A673 (cell line): ENCODE results near the gene FZD1. TPM values are rescaled to one million over a fixed set of nuclear protein-coding genes. Genes with fewer than 3 reads are reported as not detected.

ENCODE experiments used
- BruUV-seq: library from RNA; stranded (reverse); fragments of 400-500 nt; replicated peaks from 2 replicates; lab custom pipeline; 2021; lab: Mats Ljungman, UMichigan
- CTCF ChIA-PET: fragments of 300-600 bp; sonication (Branson Sonifier 250); formaldehyde crosslinking; loops from one replicate; lab custom pipeline; 2022; ENCODE audit warnings: antibody characterized with exemption; lab: Charles Lee
- POLR2A ChIA-PET: fragments of 300-600 bp; sonication (Branson Sonifier 250); formaldehyde crosslinking; loops from one replicate; lab custom pipeline; 2022; ENCODE audit warnings: antibody characterized with exemption; ENCODE audit not compliant: low non-redundant PET; lab: Charles Lee
- DNase-seq: peaks from one replicate; pipeline ENCODE4 v3.0.0-alpha.2; 2015; ENCODE audit warnings: low spot score
- H3K27ac ChIP-seq: fragments of 200-600 bp; sonication (generic); 2 replicates; pipeline ENCODE4 v1.5.1; 2016; ENCODE audit warnings: mixed run types, low read depth, mild to moderate bottlenecking, mixed read lengths, antibody characterized with exemption, low read length; ENCODE audit not compliant: poor library complexity, severe bottlenecking
- H3K27me3 ChIP-seq: fragments of 200-600 bp; sonication (generic); replicated peaks from 2 replicates; pipeline ENCODE4 v1.6.1; 2017; ENCODE audit warnings: mixed run types, low read depth, mild to moderate bottlenecking, mixed read lengths, antibody characterized with exemption, low read length; ENCODE audit not compliant: insufficient read depth, poor library complexity
- H3K36me3 ChIP-seq: fragments of 200-600 bp; sonication (generic); 2 replicates; pipeline ENCODE4 v1.6.1; 2016; ENCODE audit warnings: mixed run types, mild to moderate bottlenecking, mixed read lengths, antibody characterized with exemption, low read length; ENCODE audit not compliant: insufficient read depth, poor library complexity, severe bottlenecking
- H3K4me1 ChIP-seq: fragments of 200-600 bp; sonication (generic); 2 replicates; pipeline ENCODE4 v1.6.1; 2017; ENCODE audit warnings: mixed run types, mild to moderate bottlenecking, mixed read lengths, antibody characterized with exemption, low read length; ENCODE audit not compliant: insufficient read depth, poor library complexity, severe bottlenecking
- H3K4me3 ChIP-seq: fragments of 200-600 bp; sonication (generic); 2 replicates; pipeline ENCODE4 v1.5.1; 2016; ENCODE audit warnings: low read depth, mixed run types, mild to moderate bottlenecking, mixed read lengths, low read length; ENCODE audit not compliant: poor library complexity, severe bottlenecking
- H3K9me3 ChIP-seq: fragments of 200-600 bp; sonication (generic); 2 replicates; pipeline ENCODE4 v1.6.1; 2016; ENCODE audit warnings: mixed run types, low read depth, mild to moderate bottlenecking, mixed read lengths, antibody characterized with exemption, low read length; ENCODE audit not compliant: poor library complexity, severe bottlenecking
- EZH2 ChIP-seq: fragments of 200-600 bp; sonication (generic); IDR thresholded peaks from 2 replicates; pipeline ENCODE4 v1.6.1; 2017; ENCODE audit warnings: borderline replicate concordance, low read depth, mild to moderate bottlenecking, mixed read lengths, antibody characterized with exemption, low read length; ENCODE audit not compliant: poor library complexity, severe bottlenecking
- intact Hi-C: fragments of 100-400 bp; cut with micrococcal nuclease; formaldehyde crosslinking; loops from one replicate; pipeline ENCODE4 v1.10.0; 2022; ENCODE audit not compliant: unreplicated experiment
- total RNA-seq: library from RNA; stranded (reverse); gene quantifications from 2 replicates; pipeline ENCODE4 v1.2.3, GENCODE V29; 2021
- TF ChIP-seq, protein P1 (sequence below): fragments of 300-800, 200-600 bp; sonication (generic); conservative IDR thresholded peaks from 2 replicates; pipeline ENCODE4 v1.5.1; 2017; ENCODE audit warnings: low read depth, mild to moderate bottlenecking, antibody characterized with exemption, low read length, moderate library complexity, mixed read lengths

The FZD1 gene
- total RNA-seq, 1 experiment from 2014 or later, result 49.9 TPM

DNA sequence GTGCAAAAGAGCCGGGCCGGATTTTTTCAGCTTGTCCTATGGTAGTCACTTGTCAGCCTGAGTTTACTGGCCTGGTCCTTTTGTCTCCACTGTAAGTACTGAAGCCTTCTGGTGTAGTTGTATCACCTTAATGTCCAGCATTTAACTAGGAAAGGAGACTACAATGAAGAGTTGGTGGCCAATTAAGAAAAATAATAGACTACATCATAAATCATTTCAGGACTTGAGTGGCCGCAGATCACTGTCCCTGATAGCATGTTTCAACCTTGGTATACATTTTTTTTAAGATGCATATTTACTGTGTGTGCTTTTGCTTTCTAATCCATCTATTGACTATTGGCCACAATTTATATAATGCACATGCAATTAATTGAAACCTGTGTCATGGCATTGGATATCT, 6.1 kb downstream of the FZD1 start:
- intact Hi-C loops, result no loop called here
- H3K27ac ChIP-seq, result no peak overlapping the region
- peaks cover 46% of the 10 kb centered on the region for H3K36me3 ChIP-seq
- H3K4me3 ChIP-seq, result peak overlapping the region; percentile 92
- no peak for DNase-seq
- peaks cover 19% of the 10 kb centered on the region for H3K4me1 ChIP-seq
- ChIA-PET CTCF (interaction anchor here (0.5 kb wide), 1 partner anchor 9 kb away, joined by 3 read pairs; no protein-coding TSS in a partner anchor), POLR2A (no interaction called here)
- no peaks in the 10 kb centered on the region for H3K27me3 ChIP-seq
- TF ChIP-seq, protein P1, sequence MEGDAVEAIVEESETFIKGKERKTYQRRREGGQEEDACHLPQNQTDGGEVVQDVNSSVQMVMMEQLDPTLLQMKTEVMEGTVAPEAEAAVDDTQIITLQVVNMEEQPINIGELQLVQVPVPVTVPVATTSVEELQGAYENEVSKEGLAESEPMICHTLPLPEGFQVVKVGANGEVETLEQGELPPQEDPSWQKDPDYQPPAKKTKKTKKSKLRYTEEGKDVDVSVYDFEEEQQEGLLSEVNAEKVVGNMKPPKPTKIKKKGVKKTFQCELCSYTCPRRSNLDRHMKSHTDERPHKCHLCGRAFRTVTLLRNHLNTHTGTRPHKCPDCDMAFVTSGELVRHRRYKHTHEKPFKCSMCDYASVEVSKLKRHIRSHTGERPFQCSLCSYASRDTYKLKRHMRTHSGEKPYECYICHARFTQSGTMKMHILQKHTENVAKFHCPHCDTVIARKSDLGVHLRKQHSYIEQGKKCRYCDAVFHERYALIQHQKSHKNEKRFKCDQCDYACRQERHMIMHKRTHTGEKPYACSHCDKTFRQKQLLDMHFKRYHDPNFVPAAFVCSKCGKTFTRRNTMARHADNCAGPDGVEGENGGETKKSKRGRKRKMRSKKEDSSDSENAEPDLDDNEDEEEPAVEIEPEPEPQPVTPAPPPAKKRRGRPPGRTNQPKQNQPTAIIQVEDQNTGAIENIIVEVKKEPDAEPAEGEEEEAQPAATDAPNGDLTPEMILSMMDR, result no peak
- no peak for TF ChIP-seq EZH2
- no TSS peak for BruUV-seq
- H3K9me3 ChIP-seq, result no peaks in the 10 kb centered on the region

DNA sequence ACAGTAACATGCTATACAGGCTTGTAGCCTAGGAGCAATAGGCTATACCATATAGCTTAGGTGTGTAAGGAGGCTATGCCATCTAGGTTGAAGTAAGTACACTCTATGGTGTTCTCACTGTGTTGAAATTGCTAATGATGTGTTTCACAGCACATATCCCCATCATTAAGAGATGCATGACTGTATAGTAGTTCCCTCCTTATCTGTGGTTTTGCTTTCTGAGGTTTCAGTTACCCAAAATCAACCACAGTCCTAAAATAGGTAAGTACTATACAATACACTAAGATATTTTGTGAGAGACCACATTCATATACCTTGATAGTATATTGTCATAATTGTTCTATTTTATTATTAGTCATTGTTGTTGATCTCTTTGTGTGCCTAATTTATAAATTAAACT, 12.7 kb downstream of the FZD1 start:
- H3K36me3 ChIP-seq, result no peaks in the 10 kb centered on the region
- TF ChIP-seq, protein P1, result no peak
- no peak for TF ChIP-seq EZH2
- intact Hi-C loops, result no loop called here
- no peaks in the 10 kb centered on the region for H3K27me3 ChIP-seq
- no peak overlapping the region for H3K4me3 ChIP-seq
- ChIA-PET CTCF (no interaction called here), POLR2A (no interaction called here)
- no peak overlapping the region for H3K27ac ChIP-seq
- no peak for DNase-seq
- no peaks in the 10 kb centered on the region for H3K9me3 ChIP-seq
- peaks cover 9% of the 10 kb centered on the region for H3K4me1 ChIP-seq
- no TSS peak for BruUV-seq

DNA sequence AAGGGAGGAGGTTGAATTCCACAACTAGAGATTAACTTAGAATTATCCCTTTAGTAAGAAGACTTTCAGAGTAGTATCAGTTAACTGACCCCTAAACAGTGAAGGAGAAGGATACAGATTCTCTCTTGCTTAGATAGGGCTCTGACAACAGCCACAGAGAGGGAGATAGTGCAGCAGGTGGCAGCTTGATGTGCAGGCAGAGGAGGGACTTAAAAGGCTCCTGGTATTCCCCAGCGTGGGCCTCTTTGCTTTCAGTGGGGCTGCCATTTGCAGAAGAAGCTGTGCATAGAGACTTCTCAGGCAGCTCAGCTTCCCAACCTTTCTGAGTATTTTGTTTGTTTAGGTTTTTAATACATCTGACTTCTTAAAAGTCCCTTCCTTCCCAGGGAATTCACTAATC, 16.0 kb downstream of the FZD1 start:
- ChIA-PET POLR2A (no interaction called here), CTCF (no interaction called here)
- Histone ChIP-seq H3K4me3 (no peak overlapping the region), H3K27me3 (no peaks in the 10 kb centered on the region), H3K36me3 (no peaks in the 10 kb centered on the region), H3K9me3 (no peaks in the 10 kb centered on the region), H3K4me1 (peaks cover 19% of the 10 kb centered on the region), H3K27ac (no peak overlapping the region)
- intact Hi-C loops, result no loop called here
- TF ChIP-seq, protein P1, result no peak
- no peak for TF ChIP-seq EZH2
- DNase-seq, result peak; percentile 48
- BruUV-seq, result no TSS peak
